Stimulated activated CD8-positive, alpha-beta memory T cell treated with anti-CD3 and anti-CD28 coated beads, Interleukin-4, amount 100 ng/mL, for 48 hours (primary cell): Measurements from ENCODE around the gene POLR2B.
A peak's percentile ranks its signal among the peaks of the same experiment; 100 is the strongest.
"Not testable (repeated sequence)": the region's sequence is repeated elsewhere in the genome, so short reads cannot be mapped to it uniquely, and the experiment has no call there.

ENCODE experiments used
- DNase-seq: peaks from one replicate; pipeline ENCODE4 v3.0.0-alpha.2; 2020

The POLR2B gene

DNA sequence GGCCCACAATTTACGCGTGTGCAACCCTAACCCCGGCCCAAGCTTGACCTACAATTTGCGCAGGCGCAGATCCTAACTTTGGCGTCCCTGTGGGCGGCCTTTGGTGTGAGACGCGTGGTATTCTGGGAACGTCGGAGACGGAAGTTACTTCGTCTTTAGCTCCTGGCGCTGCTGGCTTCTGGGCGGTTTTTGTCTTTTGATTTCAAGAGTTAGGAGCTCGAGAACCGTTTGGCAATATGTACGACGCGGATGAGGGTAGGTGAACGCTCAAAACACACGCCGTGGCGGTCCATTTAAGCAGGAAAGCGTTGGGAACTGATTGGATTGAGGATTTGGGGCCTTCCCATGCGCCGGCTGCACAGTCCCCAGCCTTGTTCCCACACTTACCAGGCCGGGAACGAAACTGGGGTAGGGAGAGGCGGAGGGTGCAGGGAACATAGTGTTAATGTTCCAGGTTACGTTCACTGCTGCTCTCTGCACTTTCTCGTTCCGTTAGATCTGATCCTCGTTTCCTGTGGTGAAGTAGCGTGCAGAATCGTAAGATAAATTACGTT, at the start of gene POLR2B:
POLR2B (plus strand) TSS at position 147 of the 554 bp plus-strand sequence; CDS start at position 237, 90 bp downstream.
- peak; percentile 96 for DNase-seq

DNA sequence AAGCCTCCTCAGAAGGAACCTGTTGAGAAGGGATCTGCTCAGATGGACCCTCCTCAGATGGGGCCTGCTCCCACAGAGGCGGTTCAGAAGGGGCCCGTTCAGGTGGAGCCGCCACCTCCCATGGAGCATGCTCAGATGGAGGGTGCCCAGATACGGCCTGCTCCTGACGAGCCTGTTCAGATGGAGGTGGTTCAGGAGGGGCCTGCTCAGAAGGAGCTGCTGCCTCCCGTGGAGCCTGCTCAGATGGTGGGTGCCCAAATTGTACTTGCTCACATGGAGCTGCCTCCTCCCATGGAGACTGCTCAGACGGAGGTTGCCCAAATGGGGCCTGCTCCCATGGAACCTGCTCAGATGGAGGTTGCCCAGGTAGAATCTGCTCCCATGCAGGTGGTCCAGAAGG, 48.1 kb upstream of the POLR2B start:
- no peak for DNase-seq

DNA sequence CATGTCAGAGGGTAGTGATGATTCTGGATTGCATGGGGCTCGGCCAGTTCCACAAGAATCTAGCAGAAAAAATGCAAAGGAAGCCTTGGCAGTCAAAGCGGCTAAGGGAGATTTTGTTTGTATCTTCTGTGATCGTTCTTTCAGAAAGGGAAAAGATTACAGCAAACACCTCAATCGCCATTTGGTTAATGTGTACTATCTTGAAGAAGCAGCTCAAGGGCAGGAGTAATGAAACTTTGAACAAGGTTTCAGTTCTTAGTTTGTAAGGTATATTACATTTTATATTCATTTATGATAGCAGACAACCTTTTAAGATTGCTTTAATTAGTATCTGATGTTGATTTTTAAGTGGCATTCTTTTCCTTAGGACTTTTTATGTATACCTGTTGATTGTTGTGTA, 46.8 kb upstream of the POLR2B start:
- DNase-seq, result no peak

DNA sequence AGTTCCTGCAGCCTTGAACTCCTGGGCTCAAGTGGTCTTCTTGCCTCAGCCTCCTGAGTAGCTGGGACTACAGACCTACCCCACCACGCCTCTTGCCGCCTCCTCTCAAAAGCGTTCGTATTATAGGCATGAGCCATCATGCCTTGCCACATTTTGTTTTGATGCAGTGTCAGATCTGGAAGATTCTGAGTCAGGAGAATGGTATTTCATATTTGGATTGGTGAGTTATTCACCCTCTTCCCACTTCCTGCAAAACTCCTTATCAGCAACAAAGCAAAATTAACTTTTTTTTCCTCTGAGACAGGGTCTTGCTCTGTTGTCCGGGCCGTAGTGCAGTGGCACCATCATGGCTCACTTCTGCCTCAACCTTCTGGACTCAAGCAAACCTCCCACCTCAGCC, 41.4 kb upstream of the POLR2B start:
- DNase-seq, result no peak

DNA sequence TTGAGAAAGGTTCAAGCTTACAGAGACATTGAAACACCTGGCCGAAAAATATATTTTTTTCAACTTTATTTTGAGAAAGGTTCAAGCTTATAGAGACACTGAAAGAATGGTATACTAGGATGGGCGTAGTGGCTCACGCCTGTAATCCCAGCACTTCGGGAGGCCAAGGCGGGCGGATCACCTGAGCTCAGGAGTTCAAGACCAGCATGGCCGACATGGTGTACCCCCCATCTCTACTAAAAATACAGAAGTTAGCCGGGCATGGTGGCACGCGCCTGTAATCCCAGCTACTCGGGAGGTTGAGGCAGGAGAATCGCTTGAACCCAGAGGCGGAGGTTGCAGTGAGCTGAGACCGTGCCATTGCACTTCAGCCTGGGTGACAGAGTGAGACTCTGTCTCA, 38.9 kb upstream of the POLR2B start:
- DNase-seq, result not testable (repeated sequence)

DNA sequence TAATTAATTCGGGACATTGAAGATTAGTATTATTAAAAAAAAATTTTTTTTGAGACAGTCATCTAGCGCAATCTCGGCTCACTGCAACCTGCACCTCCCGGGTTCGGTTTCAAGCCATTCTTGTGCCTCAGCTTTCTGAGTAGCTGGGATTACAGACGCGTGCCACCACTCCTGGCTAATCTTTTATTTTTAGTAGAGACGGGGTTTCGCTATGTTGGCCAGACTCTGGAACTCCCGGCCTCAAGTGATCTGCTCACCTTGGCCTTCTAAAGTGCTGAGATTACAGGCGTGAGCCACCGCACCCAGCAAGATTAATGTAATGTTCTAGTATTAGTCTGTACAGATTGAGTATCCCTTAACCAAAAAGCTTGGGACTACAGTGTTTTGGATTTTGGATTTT, 38.3 kb upstream of the POLR2B start:
- no peak for DNase-seq

DNA sequence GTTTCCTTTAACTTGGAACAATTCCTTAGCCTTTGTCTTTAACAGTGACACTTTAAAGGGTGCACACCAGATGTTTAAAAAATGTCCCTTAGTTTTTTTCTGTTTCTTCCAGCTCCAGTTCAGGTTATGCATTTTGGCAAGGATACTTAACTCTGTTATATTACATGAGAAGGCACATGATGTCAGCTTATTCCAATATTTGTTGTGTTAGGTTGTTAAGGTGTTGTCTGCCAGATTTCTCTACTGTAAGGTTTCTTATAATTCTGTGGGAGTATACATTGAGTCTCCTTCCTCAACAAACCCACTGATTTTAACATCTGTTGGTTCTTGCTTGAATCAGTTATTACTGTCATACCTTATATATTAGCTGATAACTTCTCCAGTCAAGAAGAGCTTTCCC, 37.7 kb upstream of the POLR2B start:
- DNase-seq, result no peak

DNA sequence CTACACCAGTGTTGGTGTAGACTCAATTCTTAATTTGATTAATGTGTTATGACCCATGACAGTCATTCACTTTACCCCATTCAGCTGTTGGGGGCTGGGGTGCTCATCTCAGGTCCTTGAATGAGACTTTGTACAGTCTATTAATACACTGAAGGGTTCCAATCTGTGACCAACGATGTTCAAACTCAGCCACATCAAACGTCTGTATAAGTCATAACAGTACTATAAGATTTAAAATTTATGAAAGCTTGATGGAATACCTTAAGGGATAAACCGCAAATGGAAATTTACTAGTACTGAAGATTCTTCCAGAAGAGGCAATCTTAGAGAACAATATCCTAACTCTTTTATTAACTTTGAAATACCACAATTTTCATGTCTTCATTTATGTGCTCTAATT, 37.3 kb upstream of the POLR2B start:
- no peak for DNase-seq

DNA sequence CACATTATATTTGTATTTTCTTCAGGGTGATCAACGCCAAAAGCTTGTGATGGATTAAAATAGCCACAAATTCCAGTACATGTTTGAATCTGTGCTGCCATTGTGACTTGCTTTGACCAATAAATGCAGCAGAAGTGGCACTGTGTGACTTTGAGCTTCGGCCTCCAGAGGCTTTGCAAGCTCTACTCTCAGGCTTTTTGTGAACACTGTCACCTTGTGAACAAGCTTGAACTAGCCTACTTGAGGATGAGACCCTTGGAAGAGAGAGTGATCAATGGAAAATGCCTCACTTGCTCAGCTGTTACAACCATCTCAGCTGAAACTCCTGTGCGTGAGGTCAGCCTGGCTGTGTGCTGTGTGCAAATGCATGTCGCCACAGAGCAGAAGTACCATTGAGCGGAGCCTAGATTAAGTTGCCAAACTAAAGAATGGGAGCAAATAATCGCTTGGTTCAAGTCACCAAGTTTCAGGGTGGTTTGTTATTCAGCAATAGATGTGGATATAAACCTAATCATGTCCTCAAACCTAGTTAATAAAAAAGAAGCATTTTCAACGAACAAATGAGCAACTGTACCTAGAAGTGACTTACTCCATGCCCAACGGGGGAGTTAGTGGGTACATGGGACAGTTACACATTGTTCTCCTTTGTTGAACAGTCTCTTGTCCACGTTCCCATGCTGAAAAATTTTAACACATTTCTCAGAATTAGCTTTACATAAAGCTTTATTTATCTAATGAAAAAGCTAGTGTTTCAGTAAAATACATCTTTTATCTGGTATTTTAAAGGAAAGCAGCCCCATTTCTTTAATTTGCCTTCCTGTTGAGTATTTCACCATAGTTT, 24.8 kb upstream of the POLR2B start:
- DNase-seq, result no peak

DNA sequence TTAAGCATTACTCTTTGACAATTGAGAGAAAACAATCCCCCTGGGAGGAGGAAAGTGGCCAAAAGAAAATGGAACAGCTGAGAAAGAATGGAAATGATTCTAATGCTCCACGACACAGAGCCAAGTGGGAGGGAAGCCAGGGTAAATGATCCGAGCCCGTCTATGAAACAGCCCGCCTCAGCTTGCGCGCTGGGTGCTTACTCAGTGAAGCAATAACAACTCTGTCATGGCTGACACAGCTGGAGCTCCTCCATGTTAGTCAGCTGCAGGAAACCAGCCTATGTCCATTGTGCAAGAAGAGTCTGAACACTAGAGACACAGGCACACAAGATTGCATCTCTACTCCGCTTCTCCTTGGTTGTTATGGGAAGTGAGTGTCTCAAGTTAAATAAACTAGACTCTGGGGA, 20.6 kb upstream of the POLR2B start:
- no peak for DNase-seq

DNA sequence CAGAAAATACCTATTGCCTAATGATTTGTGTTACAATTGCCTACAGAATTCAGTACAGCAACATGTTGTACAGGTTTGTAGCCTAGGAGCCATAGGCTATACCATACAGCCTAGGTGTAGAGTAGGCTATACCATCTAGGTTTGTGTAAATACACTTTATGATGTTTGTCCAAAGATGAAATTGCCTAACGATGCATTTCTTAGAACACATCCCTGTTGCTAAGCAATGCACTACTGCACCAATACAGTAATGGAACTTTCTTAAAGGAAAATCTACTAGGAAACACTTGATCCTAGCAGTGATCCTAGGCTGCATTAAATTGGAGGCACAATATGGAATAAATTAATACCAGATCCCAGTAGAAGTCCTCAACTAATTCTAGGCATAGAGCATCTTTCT, 19.6 kb upstream of the POLR2B start:
- DNase-seq, result no peak

DNA sequence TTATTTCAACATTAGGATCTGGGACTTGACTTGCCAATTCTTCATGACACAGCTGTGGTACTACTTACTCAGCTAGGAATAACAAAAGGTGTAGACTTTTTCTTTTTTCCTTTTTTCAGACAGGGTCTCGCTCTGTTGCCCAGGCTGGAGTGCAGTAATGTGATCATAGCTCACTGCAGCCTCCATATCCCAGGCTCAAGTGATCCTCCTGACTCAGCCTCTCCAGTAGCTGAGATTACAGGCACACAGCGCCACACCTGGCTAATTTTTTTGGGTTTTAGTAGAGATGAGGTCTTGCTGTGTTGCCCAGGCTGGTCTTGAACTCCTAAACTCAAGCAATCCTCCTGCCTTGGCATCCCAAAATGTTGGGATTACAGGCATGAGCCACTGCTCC, 17.6 kb upstream of the POLR2B start:
- no peak for DNase-seq

DNA sequence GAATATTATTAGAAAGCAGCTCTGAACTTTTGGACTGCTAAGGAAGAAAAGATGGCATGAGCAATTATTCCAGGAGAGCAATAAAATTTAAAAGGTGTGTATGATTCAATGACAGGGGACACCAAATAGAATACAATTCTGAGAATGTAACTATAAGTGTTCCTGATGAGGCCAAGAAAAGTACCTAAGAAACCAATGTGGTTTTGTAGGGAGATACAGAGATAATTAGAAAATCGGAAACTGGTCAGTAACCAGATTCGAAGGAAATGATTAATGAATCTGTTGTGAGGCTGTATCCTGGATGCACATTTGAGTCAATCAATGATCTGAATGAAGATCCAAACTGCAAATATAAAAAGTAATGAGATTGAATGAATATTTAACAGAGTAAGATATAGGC, 7.3 kb upstream of the POLR2B start:
- DNase-seq, result no peak

DNA sequence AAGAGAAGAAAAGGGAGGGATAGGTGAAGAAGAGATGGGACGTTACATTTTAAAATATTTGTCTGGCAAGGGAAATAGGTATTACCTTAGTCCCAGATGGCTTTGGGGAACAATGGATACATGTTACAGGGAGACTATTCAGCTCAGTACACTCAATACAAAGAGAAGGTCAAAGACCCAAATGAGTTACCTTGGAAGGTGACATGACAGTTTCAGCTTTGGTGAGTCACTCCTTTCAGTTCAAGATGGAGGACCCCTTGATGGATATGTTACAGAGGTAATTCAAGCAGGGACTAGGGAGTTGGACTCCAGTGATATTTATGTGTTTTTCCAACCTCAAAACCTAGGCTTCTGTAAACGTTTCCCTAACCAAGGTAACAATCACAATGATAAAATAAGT, 6.3 kb upstream of the POLR2B start:
- no peak for DNase-seq

DNA sequence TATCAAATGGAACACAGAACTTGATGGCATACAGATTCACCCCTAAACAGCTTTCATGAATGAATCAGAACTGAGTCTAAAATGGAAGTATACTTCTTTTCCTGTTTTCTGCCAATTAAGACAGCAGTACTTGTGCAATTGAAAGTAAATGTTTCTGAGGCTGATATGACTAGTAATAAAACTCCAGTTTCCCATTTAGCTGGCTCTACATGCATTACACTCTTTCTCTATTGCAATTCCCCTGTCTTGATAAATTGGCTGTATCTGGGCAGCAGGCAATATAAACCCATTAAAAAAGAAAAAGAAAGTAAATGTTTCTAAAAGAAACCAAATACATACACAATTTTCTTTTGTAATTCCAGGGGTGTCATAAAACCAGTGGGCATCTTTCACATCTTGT, 5.9 kb upstream of the POLR2B start:
- no peak for DNase-seq

DNA sequence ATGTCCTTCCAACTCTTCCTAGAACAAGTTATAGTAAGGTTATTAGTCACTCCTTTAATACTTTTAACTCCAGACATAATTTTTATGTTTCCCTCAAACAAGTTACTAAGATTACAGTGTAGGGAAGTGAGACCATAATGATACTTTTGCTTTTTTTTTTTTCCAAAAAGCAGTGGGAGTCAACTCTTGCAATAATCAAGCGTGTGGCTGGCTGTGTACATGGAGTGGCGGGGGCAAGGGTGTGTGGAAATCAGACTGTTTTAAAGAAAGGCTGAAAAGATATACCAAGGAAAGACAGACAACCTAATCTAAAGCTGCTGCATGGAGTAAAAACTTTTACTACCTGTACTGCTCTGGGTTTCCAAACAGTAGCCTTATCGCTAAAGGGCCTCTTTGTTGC, 5.4 kb upstream of the POLR2B start:
- DNase-seq, result no peak

DNA sequence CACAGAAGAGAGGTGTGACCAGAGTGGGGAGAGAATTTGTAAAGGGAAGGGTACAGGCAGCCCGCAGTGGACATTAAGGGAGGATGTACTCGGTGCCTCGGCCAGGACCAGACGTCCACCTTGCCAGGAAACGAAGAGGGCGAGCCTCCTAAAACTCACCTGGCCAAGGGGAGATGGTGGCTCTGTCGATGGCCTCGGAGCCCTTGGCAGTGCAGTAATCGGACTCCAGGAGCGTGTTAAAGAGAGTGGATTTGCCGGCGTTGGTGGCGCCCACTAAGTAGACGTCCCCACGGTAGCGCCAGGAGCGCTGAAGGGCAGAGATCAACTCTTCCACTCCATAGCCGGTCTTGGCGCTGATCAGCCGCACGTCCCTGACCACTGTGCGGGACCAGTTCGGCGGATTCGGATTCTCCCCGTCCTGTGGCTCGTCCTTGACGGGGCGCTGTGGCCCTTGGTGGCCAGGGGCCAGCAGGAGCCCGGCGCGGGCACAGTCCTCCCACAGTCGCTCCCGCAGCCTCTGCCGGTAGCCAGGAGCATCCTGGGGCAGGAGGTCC, 2.3 kb upstream of the POLR2B start:
- DNase-seq, result no peak

DNA sequence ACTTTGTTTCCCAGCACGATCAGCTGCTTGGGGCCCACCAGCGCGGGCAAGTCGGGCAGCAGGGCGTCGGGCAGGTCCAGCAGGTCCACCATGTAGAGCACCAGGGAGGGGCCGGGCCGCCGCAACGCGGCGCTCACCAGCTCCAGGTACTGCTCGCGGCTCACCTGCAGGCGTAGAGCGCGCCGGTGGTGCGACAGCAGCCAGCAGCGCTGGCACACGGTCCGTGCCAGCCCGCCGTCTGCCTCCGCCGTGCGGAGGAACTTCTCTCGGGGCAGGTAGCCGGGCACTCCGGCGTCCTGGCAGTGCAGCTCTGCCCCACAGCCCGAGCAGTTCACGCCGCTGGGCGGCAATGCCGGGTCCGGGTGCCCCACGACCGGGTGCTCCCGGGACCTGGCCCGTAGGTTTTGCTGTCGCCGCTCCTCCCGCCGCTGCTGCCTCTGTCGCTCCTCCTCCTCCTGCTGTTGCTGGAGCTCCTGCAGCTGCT, 1.8 kb upstream of the POLR2B start:
- DNase-seq, result peak; percentile 59

DNA sequence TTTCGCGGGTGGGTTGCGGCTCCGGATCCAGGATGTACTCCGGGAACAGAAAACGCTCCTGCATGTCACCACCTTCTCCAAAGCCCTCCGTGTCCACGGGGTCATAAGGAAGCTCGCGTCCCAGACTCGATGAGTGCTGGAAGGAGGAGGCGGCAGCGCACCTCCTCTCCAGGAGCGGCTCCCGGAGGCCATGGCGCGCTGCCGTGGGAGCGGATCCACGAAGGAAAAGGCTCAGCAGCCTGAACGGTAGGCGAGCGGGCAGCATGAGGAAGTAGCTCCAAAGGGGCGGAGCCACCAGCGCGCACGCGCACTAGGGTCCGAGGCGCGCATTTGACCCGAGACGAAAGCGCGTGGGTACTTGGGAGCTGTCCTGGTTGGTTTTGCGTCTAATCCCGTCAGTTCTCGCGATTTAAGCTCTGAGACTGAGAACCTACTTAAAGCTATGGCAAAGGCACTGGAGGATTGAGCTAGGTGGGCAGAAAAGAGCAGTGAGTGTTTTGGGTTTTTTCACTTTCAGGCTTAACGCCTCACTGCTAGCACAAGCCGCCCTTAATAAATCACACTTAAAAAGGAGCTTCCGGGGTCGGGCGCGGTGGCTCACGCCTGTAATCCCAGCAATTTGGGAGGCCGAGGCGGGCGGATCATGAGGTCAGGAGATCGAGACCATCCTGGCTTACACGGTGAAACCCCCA, 1.2 kb upstream of the POLR2B start, which contains the start of gene NOA1:
NOA1 (minus strand) TSS at position 286 of the 692 bp plus-strand sequence; CDS start at position 265, 21 bp downstream.
- peak; percentile 98 for DNase-seq

DNA sequence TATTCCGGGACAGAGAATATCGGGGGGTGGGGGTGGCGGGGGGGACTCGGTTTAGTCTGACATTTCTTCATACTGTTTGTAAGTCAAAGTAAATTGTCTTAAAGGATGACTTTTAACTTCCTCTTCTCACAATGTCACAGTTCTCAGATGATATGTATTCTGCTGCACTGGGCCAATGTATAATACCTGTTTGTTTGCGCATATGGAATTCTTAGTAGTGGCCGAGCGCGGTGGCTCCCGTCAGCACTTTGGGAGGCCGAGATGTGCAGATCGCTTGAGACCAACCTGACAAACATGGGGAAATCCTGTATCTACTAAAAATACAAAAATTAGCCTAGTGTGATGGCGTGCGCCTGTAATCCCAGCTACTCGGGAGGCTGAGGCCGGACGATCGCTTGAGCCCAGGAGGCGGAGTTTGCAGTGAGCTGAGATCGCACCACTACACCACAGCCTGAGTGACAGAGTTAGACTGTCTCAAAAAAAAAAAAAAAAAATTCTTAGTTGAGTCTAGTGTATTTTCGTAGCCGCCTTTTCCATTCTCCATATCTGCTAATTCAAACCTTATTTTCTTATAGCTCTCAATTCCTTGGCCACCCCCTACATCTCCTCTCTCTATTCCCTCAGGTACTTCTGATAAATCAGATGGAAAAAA, 851 bp downstream of the POLR2B start:
- DNase-seq, result peak; percentile 69

DNA sequence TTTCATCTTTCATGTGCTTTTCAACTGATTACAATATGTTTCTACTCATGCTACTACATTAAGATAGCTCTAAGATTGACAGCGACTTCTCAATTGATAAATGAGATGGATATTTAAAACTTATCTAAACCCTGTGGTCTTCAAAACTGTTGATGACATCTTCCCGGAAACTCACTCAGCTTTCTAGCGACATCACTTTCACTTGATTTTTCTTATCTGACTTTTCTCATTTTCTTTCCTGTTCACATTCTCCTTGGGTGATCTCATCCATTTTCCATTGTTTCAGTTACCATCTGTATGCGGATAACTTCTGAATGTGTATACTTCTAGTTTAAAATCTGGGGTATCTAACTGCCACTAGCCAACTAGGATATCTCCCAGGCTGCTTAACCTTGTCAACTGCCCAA, 3.1 kb downstream of the POLR2B start:
- DNase-seq, result no peak

DNA sequence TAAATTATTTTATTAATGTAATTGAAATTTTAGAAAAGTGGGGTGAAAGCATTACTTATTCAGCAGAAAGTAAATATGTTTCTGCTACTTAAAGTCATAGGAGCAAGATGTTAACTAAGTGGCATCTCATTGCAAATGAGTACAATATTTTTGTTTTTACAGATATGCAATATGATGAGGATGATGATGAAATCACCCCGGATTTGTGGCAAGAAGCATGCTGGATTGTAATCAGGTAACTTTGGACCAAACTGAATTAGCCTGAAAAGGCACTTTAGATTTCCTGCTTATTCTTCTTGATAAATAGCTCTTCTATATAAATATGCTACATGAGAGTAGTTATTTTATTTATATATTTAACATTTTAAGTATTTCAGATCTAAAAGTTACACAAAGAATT, 7.5 kb downstream of the POLR2B start:
- DNase-seq, result no peak

DNA sequence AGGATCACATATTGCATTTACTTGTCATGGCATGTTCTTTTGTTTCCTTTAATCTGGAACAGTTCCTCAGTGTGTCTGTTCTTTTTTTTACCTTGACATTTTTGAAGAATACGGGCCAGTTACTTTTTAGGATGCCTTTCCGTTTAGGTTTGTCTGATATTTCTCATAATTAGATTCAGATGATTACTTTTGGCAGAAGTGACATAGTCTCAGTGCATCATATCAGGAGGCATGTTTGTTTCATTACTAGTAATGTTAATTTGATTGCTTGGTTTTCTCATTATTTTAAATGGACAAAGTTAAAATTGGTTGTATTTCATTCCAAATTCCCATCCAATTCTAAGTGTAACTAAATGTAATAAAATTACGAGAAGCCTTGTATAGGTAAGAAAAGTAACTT, 8.3 kb downstream of the POLR2B start:
- no peak for DNase-seq
